KMS-11 (cell line): ENCODE results near the gene HPCAL1.

Source experiments
- H2AFZ ChIP-seq: fragments of 200-600 bp; sonication (generic); 2 replicates; pipeline ENCODE4 v1.6.1; 2016; ENCODE audit warnings: antibody characterized with exemption, mixed run types, low read depth
- H3K27ac ChIP-seq: fragments of 200-600 bp; sonication (generic); 2 replicates; pipeline ENCODE4 v1.6.1; 2016; ENCODE audit warnings: mild to moderate bottlenecking, mixed run types
- H3K27me3 ChIP-seq: fragments of 200-600 bp; sonication (generic); 2 replicates; pipeline ENCODE4 v1.6.1; 2017; ENCODE audit warnings: mild to moderate bottlenecking, low read depth, mixed run types, moderate library complexity; ENCODE audit not compliant: insufficient read depth
- H3K36me3 ChIP-seq: fragments of 200-600 bp; sonication (generic); 2 replicates; pipeline ENCODE4 v1.6.1; 2017; ENCODE audit warnings: mild to moderate bottlenecking, mixed run types; ENCODE audit not compliant: insufficient read depth
- H3K4me1 ChIP-seq: fragments of 200-600 bp; sonication (generic); 2 replicates; pipeline ENCODE4 v1.6.1; 2016; ENCODE audit warnings: mild to moderate bottlenecking, low read depth, mixed run types; ENCODE audit not compliant: poor library complexity, severe bottlenecking
- H3K4me2 ChIP-seq: fragments of 200-600 bp; sonication (generic); 2 replicates; pipeline ENCODE4 v1.7.0; 2016; ENCODE audit warnings: mild to moderate bottlenecking, mixed run types
- H3K4me3 ChIP-seq: fragments of 200-600 bp; sonication (generic); IDR thresholded peaks from 2 replicates; pipeline ENCODE4 v1.6.1; 2017; ENCODE audit warnings: low read depth, low read length, mixed read lengths; ENCODE audit not compliant: insufficient read depth
- H3K79me2 ChIP-seq: fragments of 200-600 bp; sonication (generic); 2 replicates; pipeline ENCODE4 v1.6.1; 2016; ENCODE audit warnings: low read depth, mixed run types; ENCODE audit not compliant: insufficient read depth
- H3K9ac ChIP-seq: fragments of 200-600 bp; sonication (generic); 2 replicates; pipeline ENCODE4 v1.6.1; 2016; ENCODE audit warnings: mild to moderate bottlenecking, mixed run types
- H4K20me1 ChIP-seq: fragments of 200-600 bp; sonication (generic); 2 replicates; pipeline ENCODE4 v1.6.1; 2016; ENCODE audit warnings: mild to moderate bottlenecking, mixed run types; ENCODE audit not compliant: insufficient read depth
- TF ChIP-seq, protein P1 (sequence below): fragments of 200-600 bp; sonication (generic); conservative IDR thresholded peaks from 2 replicates; pipeline ENCODE4 v1.6.1; 2017; ENCODE audit warnings: low read depth, mild to moderate bottlenecking, antibody characterized with exemption, low read length, moderate library complexity, mixed read lengths

HPCAL1 gene

GRCh38 chr2:10427618-10427949 lies 124.9 kb downstream of the HPCAL1 start:
- Histone ChIP-seq H2AFZ (no peak overlapping the region), H4K20me1 (no peaks in the 10 kb centered on the region), H3K4me1 (no peaks in the 10 kb centered on the region), H3K4me3 (no peak overlapping the region), H3K27ac (no peak overlapping the region), H3K27me3 (no peaks in the 10 kb centered on the region), H3K9ac (no peak overlapping the region), H3K79me2 (no peaks in the 10 kb centered on the region), H3K4me2 (no peak overlapping the region), H3K36me3 (no peaks in the 10 kb centered on the region)
- TF ChIP-seq, protein P1, sequence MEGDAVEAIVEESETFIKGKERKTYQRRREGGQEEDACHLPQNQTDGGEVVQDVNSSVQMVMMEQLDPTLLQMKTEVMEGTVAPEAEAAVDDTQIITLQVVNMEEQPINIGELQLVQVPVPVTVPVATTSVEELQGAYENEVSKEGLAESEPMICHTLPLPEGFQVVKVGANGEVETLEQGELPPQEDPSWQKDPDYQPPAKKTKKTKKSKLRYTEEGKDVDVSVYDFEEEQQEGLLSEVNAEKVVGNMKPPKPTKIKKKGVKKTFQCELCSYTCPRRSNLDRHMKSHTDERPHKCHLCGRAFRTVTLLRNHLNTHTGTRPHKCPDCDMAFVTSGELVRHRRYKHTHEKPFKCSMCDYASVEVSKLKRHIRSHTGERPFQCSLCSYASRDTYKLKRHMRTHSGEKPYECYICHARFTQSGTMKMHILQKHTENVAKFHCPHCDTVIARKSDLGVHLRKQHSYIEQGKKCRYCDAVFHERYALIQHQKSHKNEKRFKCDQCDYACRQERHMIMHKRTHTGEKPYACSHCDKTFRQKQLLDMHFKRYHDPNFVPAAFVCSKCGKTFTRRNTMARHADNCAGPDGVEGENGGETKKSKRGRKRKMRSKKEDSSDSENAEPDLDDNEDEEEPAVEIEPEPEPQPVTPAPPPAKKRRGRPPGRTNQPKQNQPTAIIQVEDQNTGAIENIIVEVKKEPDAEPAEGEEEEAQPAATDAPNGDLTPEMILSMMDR, result no peak

- Histone ChIP-seq H4K20me1 (no peaks in the 10 kb centered on the region), H3K4me2 (no peak overlapping the region), H3K4me3 (no peak overlapping the region), H3K36me3 (no peaks in the 10 kb centered on the region), H3K9ac (no peak overlapping the region), H2AFZ (no peak overlapping the region), H3K4me1 (no peaks in the 10 kb centered on the region), H3K79me2 (no peaks in the 10 kb centered on the region), H3K27me3 (no peaks in the 10 kb centered on the region), H3K27ac (no peak overlapping the region)
- TF ChIP-seq, protein P1, result no peak
These were observed 125.7 kb downstream of the HPCAL1 start for GRCh38 chr2:10428355-10428754.

- Histone ChIP-seq H3K79me2 (no peaks in the 10 kb centered on the region), H2AFZ (no peak overlapping the region), H3K27ac (no peak overlapping the region), H4K20me1 (no peaks in the 10 kb centered on the region), H3K4me3 (no peak overlapping the region), H3K9ac (no peak overlapping the region), H3K27me3 (no peaks in the 10 kb centered on the region), H3K4me2 (no peak overlapping the region), H3K36me3 (no peaks in the 10 kb centered on the region), H3K4me1 (no peaks in the 10 kb centered on the region)
- TF ChIP-seq, protein P1, result no peak
These were observed 126.2 kb downstream of the HPCAL1 start for GRCh38 chr2:10428924-10429323.

DNA sequence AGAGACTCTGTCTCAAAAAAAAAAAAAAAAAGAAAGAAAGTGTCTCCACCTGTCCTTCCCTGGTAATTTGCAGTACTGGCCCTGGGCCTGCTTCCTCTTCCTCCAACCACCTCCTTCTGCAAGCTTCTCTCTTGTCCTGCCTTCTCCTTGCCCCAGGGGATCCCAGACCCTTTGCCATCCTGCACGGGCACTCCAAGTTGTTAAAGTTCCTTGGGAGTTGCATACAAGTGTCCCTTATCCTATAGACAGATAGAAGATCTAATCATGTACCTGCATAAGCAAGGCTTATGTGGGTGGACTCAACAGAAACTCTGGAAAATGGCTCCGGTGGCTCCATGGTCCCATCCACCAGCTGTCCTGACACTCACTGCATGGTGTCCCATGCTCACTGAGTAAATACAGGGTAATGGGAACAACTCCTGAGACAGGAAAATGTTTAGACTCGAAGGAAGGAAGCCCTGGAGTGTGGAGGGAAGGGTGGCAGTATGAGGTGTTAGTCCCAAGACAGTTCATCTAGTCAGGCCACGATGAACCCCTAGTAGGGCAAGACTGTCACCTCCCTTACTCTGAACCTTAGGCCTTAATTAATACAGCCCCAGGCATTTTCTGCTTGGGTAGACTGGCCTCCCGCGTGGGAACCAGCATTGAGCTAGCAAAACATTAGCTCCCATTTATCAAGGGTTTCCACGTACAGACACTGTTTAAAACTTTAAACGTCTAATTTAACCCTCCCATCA lies 128.3 kb downstream of the HPCAL1 start:
- Histone ChIP-seq H3K79me2 (no peaks in the 10 kb centered on the region), H3K4me3 (no peak overlapping the region), H2AFZ (no peak overlapping the region), H3K4me1 (no peaks in the 10 kb centered on the region), H3K9ac (no peak overlapping the region), H3K4me2 (no peak overlapping the region), H3K27ac (no peak overlapping the region), H3K36me3 (no peaks in the 10 kb centered on the region), H4K20me1 (no peaks in the 10 kb centered on the region), H3K27me3 (no peaks in the 10 kb centered on the region)
- TF ChIP-seq, protein P1, result no peak
